T-cell (primary cell): ENCODE data around the gene UGT1A7. TPM values are rescaled to one million over a fixed set of nuclear protein-coding genes. Genes with fewer than 3 reads are reported as not detected.
"Not testable (repeated sequence)": the region's sequence is repeated elsewhere in the genome, so short reads cannot be mapped to it uniquely, and the experiment has no call there.

Source experiments
- ATAC-seq, 4 experiments: fragments of 200-7000 bp in 3 of 4; fragments of 150-1000 bp in 1 of 4; cut with Tn5 transposase; replicated peaks in 1 of 4; 1 replicate in 3 of 4; 2 replicates in 1 of 4; pipeline ENCODE4 v1.10.0; 2021; ENCODE audit warnings: moderate library complexity in 3 of 4, mild to moderate bottlenecking in 2 of 4, moderate number of reproducible peaks in 1 of 4
- CTCF ChIA-PET, 2 donors: fragments of 300-600 bp; sonication (Branson Sonifier 250); formaldehyde crosslinking; loops; one replicate each; lab custom pipeline; 2022; ENCODE audit warnings: antibody characterized with exemption in 2 of 2; lab: Charles Lee
- POLR2A ChIA-PET, 2 donors: fragments of 300-600 bp; sonication (Branson Sonifier 250); formaldehyde crosslinking; loops; one replicate each; lab custom pipeline; 2022; ENCODE audit warnings: antibody characterized with exemption in 2 of 2; lab: Charles Lee
- DNase-seq, 35 experiments: peaks; one replicate each; pipeline versions ENCODE4 v3.0.0 to v3.0.0-alpha.2; 2013 to 2023
- H3K27ac ChIP-seq: one replicate; pipeline ENCODE4 v1.5.1; 2013; ENCODE audit warnings: low read length
- H3K27me3 ChIP-seq, 2 experiments: replicated peaks in 1 of 2; 1 replicate in 1 of 2; 2 replicates in 1 of 2; pipeline versions ENCODE4 v1.6.1 to v1.7.0; 2013; ENCODE audit warnings: low read length in 1 of 2, mixed read lengths in 1 of 2; ENCODE audit not compliant: control insufficient read depth in 2 of 2, insufficient read depth in 2 of 2; ENCODE audit errors: extremely low read depth in 1 of 2
- H3K36me3 ChIP-seq, 2 donors: 1 replicate in 1 of 2; 2 replicates in 1 of 2; pipeline versions ENCODE4 v1.6.1 to v1.7.0; 2013; ENCODE audit warnings: low read length in 1 of 2; ENCODE audit not compliant: control insufficient read depth in 2 of 2, insufficient read depth in 1 of 2; ENCODE audit errors: extremely low read depth in 1 of 2
- H3K4me1 ChIP-seq, 2 experiments: 1 replicate in 1 of 2; 2 replicates in 1 of 2; pipeline versions ENCODE4 v1.6.1 to v1.7.0; 2013; ENCODE audit warnings: low read length in 2 of 2, mixed read lengths in 1 of 2; ENCODE audit not compliant: insufficient read depth in 2 of 2, control insufficient read depth in 1 of 2; ENCODE audit errors: extremely low read depth in 1 of 2
- H3K4me3 ChIP-seq, 2 donors: 1 replicate in 1 of 2; 2 replicates in 1 of 2; pipeline versions ENCODE4 v1.5.1 to v1.7.0; 2013; ENCODE audit warnings: mild to moderate bottlenecking in 2 of 2, low read length in 1 of 2, moderate library complexity in 1 of 2; ENCODE audit not compliant: control insufficient read depth in 1 of 2; ENCODE audit errors: extremely low read depth in 1 of 2
- H3K9me3 ChIP-seq: 2 replicates; pipeline ENCODE4 v1.7.0; 2013
- H3K27ac Mint-ChIP-seq, 2 donors: one replicate each; pipeline ENCODE4 v1.8.0; 2020 to 2021; ENCODE audit warnings: mild to moderate bottlenecking in 2 of 2, mixed read lengths in 2 of 2
- H3K27me3 Mint-ChIP-seq, 2 donors: one replicate each; pipeline ENCODE4 v1.8.0; 2021 to 2022; ENCODE audit warnings: mixed read lengths in 2 of 2
- H3K36me3 Mint-ChIP-seq: one replicate; pipeline ENCODE4 v1.8.0; 2021; ENCODE audit warnings: mixed read lengths
- H3K4me1 Mint-ChIP-seq, 3 donors: one replicate each; pipeline ENCODE4 v1.8.0; 2020 to 2022; ENCODE audit warnings: mixed read lengths in 3 of 3, mild to moderate bottlenecking in 1 of 3
- H3K4me3 Mint-ChIP-seq, 3 donors: one replicate each; pipeline ENCODE4 v1.8.0; 2020 to 2022; ENCODE audit warnings: mild to moderate bottlenecking in 3 of 3, mixed read lengths in 3 of 3, moderate library complexity in 3 of 3
- H3K9me3 Mint-ChIP-seq, 3 donors: one replicate each; pipeline ENCODE4 v1.8.0; 2020 to 2022; ENCODE audit warnings: mixed read lengths in 3 of 3
- WGBS: methylation state at CpG from one replicate; pipeline ENCODE4 v1.1.5; 2013; ENCODE audit warnings: missing lambda C conversion rate; ENCODE audit not compliant: insufficient coverage; 5-methylcytosine and 5-hydroxymethylcytosine counted together
- total RNA-seq, 35 experiments: library from RNA in 6 of 35; stranded (reverse) in 6 of 35; fragments of 120-200 nt in 1 of 35; gene quantifications; one replicate each; pipeline versions ENCODE4 v1.2.1 to v1.2.4 and lab custom pipeline; 2013 to 2026

Gene UGT1A7
- total RNA-seq, 5 donors from 2014 or later (not counting 1 experiment from before 2014, with no cell fraction given): 0.10 TPM; not detected in 4

- H3K36me3 ChIP-seq: no peaks in the 10 kb centered on the region
- no peak overlapping the region for H3K27ac Mint-ChIP-seq
- peaks cover 6 to 15% (median 12%) of the 10 kb centered on the region in 3 donors for H3K9me3 Mint-ChIP-seq
- no peaks in the 10 kb centered on the region for H3K4me1 ChIP-seq
- no peaks in the 10 kb centered on the region for H3K9me3 ChIP-seq
- no peak overlapping the region for H3K4me3 Mint-ChIP-seq
- WGBS: 100% methylated on average over 1 of the region's 4 CpGs
- no peak for DNase-seq
- peaks cover 5% of the 10 kb centered on the region for H3K36me3 Mint-ChIP-seq
- peaks cover 26 to 31% of the 10 kb centered on the region in 2 donors for H3K27me3 Mint-ChIP-seq
- H3K27ac ChIP-seq: no peak overlapping the region
- CTCF ChIA-PET: no interaction called here
- peaks cover 0 to 6% of the 10 kb centered on the region in 2 experiments for H3K27me3 ChIP-seq
- no peak for ATAC-seq
- POLR2A ChIA-PET: no interaction called here
- H3K4me3 ChIP-seq: no peak overlapping the region
- no peaks in the 10 kb centered on the region for H3K4me1 Mint-ChIP-seq
These were observed 30.7 kb upstream of the UGT1A7 start for GRCh38 chr2:233650981-233651380.

DNA sequence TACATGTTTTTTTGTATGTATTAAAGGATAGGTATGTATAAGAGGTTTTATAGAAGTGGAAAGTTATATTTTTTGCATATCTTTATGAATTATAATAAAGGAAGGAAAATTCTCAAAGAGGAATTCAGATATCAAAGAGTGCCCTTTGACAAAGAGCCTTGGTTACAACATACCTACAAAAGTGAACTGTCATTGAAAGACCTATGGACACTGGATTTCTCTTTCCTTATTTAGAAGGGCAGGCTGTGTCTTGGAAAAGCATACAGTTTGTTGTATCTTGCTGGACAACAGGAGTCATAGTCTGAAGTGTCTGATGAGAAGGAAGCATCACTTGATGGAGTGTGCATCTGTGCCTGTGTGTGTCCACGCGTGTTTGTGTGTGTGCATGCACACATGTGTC, 30.3 kb upstream of the UGT1A7 start:
- CTCF ChIA-PET: no interaction called here
- H3K27ac Mint-ChIP-seq: no peak overlapping the region
- no peaks in the 10 kb centered on the region for H3K4me1 Mint-ChIP-seq
- WGBS: no CpG with 5 or more reads among the region's 2 CpGs
- H3K9me3 Mint-ChIP-seq: peaks cover 4 to 12% (median 10%) of the 10 kb centered on the region in 3 donors
- Histone ChIP-seq H3K4me3 (no peak overlapping the region), H3K9me3 (no peaks in the 10 kb centered on the region), H3K27me3 (peaks cover 0 to 5% of the 10 kb centered on the region in 2 experiments), H3K4me1 (no peaks in the 10 kb centered on the region), H3K27ac (no peak overlapping the region), H3K36me3 (no peaks in the 10 kb centered on the region)
- no peak for ATAC-seq
- POLR2A ChIA-PET: no interaction called here
- no peak overlapping the region for H3K4me3 Mint-ChIP-seq
- no peak for DNase-seq
- H3K36me3 Mint-ChIP-seq: peaks cover 4% of the 10 kb centered on the region
- H3K27me3 Mint-ChIP-seq: peaks cover 27 to 31% of the 10 kb centered on the region in 2 donors

DNA sequence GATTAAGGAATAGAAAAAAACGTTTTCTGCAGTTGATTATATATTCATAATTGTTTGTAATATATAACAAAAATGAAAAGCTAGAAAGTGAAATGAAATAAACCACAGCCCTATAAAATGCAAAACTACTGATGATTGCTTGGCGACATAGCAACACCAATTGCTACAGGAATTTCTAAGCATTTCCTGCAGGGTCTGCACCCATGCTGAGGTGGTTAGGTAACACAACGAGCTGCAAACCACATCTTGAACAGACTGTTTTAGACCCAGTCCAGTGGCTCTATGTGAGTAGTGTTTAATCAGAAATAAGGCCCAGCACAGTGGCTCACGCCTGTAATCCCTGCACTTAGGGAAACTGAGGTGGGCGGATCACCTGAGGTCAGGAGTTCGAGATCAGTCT, 27.2 kb upstream of the UGT1A7 start:
- POLR2A ChIA-PET: interaction anchor here in 1 of 2 donors (0.6 kb wide), 1 partner anchor 1639 kb away, joined by 4 read pairs; no protein-coding TSS in a partner anchor

GRCh38 chr2:233655043-233655442, 26.7 kb upstream of the UGT1A7 start:
- Histone ChIP-seq H3K27ac (no peak overlapping the region), H3K4me1 (no peaks in the 10 kb centered on the region), H3K4me3 (no peak overlapping the region), H3K27me3 (peaks cover 0 to 5% of the 10 kb centered on the region in 2 experiments), H3K9me3 (no peaks in the 10 kb centered on the region), H3K36me3 (no peaks in the 10 kb centered on the region)
- Mint-ChIP-seq H3K4me1 (no peaks in the 10 kb centered on the region), H3K27me3 (peaks cover 22 to 33% of the 10 kb centered on the region in 2 donors), H3K27ac (no peak overlapping the region), H3K4me3 (no peak overlapping the region), H3K9me3 (no peaks in the 10 kb centered on the region), H3K36me3 (no peaks in the 10 kb centered on the region)
- POLR2A ChIA-PET: interaction anchor here in 1 of 2 donors (0.6 kb wide), 1 partner anchor 1638 kb away, joined by 4 read pairs; no protein-coding TSS in a partner anchor
- WGBS: 45% methylated on average over 1 of the region's 1 CpG
- ATAC-seq (no peak), DNase-seq (no peak)
- CTCF ChIA-PET: no interaction called here

More for the DNA sequence above, 27.2 kb upstream of the UGT1A7 start:
- H3K27me3 ChIP-seq: peaks cover 0 to 5% of the 10 kb centered on the region in 2 experiments
- Mint-ChIP-seq H3K9me3 (no peaks in the 10 kb centered on the region), H3K4me3 (no peak overlapping the region), H3K36me3 (no peaks in the 10 kb centered on the region), H3K27me3 (peaks cover 22 to 33% of the 10 kb centered on the region in 2 donors), H3K27ac (no peak overlapping the region), H3K4me1 (no peaks in the 10 kb centered on the region)
- DNase-seq (no peak), ATAC-seq (no peak)
- H3K9me3 ChIP-seq: no peaks in the 10 kb centered on the region
- H3K4me3 ChIP-seq: no peak overlapping the region
- no peaks in the 10 kb centered on the region for H3K4me1 ChIP-seq
- CTCF ChIA-PET: no interaction called here
- no peak overlapping the region for H3K27ac ChIP-seq
- 58% methylated on average over 4 of the region's 6 CpGs for WGBS
- no peaks in the 10 kb centered on the region for H3K36me3 ChIP-seq

GRCh38 chr2:233655943-233656342, 25.8 kb upstream of the UGT1A7 start:
- WGBS: no CpG with 5 or more reads among the region's 3 CpGs
- H3K27me3 Mint-ChIP-seq: peaks cover 22 to 33% of the 10 kb centered on the region in 2 donors
- H3K9me3 ChIP-seq, H3K27me3 ChIP-seq, H3K4me1 Mint-ChIP-seq, POLR2A ChIA-PET, H3K4me3 Mint-ChIP-seq, CTCF ChIA-PET, H3K4me1 ChIP-seq, H3K27ac Mint-ChIP-seq, H3K9me3 Mint-ChIP-seq, DNase-seq, H3K36me3 Mint-ChIP-seq, H3K27ac ChIP-seq, H3K36me3 ChIP-seq, H3K4me3 ChIP-seq, ATAC-seq: not testable (repeated sequence)

DNA sequence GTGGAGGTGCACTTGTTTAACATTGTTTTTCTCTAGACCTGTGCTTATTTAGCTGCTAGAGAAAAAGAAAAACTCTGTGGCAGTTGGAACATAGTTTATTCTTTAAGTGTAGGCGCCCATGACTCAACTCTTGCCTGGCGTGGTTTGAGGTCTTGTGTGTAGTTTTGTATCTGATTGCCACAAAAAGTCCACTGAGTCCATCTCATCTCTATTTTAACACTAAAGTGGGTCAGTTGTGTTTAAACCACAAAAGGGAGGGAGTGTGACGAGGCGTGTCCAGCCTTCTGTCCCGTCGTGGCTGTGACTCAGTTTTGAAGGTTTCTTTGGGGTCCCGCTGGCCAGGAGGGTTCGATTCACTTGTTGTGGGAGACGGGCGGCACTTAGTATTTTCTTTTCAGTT, 25.3 kb upstream of the UGT1A7 start:
- H3K9me3 Mint-ChIP-seq: no peaks in the 10 kb centered on the region
- ChIA-PET CTCF (no interaction called here), POLR2A (no interaction called here)
- H3K4me3 Mint-ChIP-seq: no peak overlapping the region
- no peaks in the 10 kb centered on the region for H3K4me1 Mint-ChIP-seq
- Histone ChIP-seq H3K9me3 (no peaks in the 10 kb centered on the region), H3K36me3 (no peaks in the 10 kb centered on the region), H3K4me1 (no peaks in the 10 kb centered on the region), H3K4me3 (no peak overlapping the region), H3K27ac (no peak overlapping the region), H3K27me3 (peaks cover 0 to 2% of the 10 kb centered on the region in 2 experiments)
- no peak for DNase-seq
- H3K36me3 Mint-ChIP-seq: no peaks in the 10 kb centered on the region
- H3K27ac Mint-ChIP-seq: no peak overlapping the region
- peaks cover 19 to 33% of the 10 kb centered on the region in 2 donors for H3K27me3 Mint-ChIP-seq
- ATAC-seq: no peak
- WGBS: 40% methylated on average over 4 of the region's 10 CpGs

- Mint-ChIP-seq H3K27me3 (peaks cover 17 to 27% of the 10 kb centered on the region in 2 donors), H3K4me1 (no peaks in the 10 kb centered on the region), H3K36me3 (no peaks in the 10 kb centered on the region), H3K27ac (no peak overlapping the region), H3K4me3 (no peak overlapping the region), H3K9me3 (no peaks in the 10 kb centered on the region)
- no peaks in the 10 kb centered on the region for H3K9me3 ChIP-seq
- H3K4me3 ChIP-seq: no peak overlapping the region
- H3K27me3 ChIP-seq: peaks cover 0 to 5% of the 10 kb centered on the region in 2 experiments
- H3K4me1 ChIP-seq: no peaks in the 10 kb centered on the region
- no peak for DNase-seq
- ChIA-PET CTCF (no interaction called here), POLR2A (no interaction called here)
- no peaks in the 10 kb centered on the region for H3K36me3 ChIP-seq
- H3K27ac ChIP-seq: no peak overlapping the region
- ATAC-seq: no peak
These were observed 23.1 kb upstream of the UGT1A7 start for GRCh38 chr2:233658610-233659009.
